Measurements from ENCODE around the gene SLC44A4. TPM values are rescaled to one million over a fixed set of nuclear protein-coding genes. Genes with fewer than 3 reads are reported as not detected.
"Not testable (repeated sequence)": the region's sequence is repeated elsewhere in the genome, so short reads cannot be mapped to it uniquely, and the experiment has no call there.

Gene SLC44A4
- polyA plus RNA-seq, 1 experiment = 0.07 TPM

DNA sequence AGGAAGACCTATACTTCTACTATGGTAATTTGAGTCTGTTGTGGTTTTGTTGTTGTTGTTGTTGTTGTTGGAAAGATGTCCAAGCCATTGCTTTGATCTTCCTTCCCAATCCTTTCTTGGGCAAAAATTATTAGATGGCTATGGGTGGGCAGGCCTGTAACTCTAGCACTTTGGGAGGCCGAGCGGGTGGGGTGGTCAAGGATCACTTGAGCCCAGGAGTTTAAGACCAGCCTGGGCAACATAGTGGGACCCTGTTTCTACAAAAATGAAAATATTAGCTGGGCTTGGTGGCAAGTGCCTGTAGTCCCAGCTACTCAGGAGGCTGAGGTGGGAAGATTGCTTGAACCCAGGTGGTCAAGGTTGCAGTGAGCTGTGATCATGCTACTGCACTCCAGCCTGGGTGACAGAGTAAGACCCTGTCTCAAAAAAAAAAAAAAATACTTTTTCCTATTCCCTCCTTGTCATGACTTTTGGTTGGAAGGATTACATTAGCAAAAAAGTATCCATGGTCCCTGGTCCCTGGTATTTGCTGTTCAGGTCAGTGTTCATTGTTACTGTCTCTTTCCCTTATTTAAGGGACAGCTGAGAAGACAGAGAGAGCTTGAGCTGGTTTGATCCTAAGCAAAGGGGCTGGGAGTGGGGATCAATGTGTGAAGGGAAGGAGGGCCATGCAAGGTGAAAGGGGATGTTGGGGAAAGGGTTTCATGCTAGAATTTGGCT is 27.9 kb downstream of the SLC44A4 start:
- Histone ChIP-seq H3K4me3 (ENCODE audit: low read depth, low read length) (no peak overlapping the region), H3K27me3 (ENCODE audit: control insufficient read depth, insufficient read depth, low read length) (no peaks in the 10 kb centered on the region), H3K36me3 (ENCODE audit: control insufficient read depth, insufficient read depth, low read length) (no peaks in the 10 kb centered on the region)
- TF ChIP-seq, protein P1, sequence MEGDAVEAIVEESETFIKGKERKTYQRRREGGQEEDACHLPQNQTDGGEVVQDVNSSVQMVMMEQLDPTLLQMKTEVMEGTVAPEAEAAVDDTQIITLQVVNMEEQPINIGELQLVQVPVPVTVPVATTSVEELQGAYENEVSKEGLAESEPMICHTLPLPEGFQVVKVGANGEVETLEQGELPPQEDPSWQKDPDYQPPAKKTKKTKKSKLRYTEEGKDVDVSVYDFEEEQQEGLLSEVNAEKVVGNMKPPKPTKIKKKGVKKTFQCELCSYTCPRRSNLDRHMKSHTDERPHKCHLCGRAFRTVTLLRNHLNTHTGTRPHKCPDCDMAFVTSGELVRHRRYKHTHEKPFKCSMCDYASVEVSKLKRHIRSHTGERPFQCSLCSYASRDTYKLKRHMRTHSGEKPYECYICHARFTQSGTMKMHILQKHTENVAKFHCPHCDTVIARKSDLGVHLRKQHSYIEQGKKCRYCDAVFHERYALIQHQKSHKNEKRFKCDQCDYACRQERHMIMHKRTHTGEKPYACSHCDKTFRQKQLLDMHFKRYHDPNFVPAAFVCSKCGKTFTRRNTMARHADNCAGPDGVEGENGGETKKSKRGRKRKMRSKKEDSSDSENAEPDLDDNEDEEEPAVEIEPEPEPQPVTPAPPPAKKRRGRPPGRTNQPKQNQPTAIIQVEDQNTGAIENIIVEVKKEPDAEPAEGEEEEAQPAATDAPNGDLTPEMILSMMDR (IDR thresholded peaks at IDR 0.05; ENCODE audit: insufficient read depth, low read depth, low read length) = no peak
- DNase-seq (ENCODE audit: low read depth) = no peak
- CTCF ChIA-PET = no interaction called here
- POLR2A ChIA-PET = no interaction called here

DNA sequence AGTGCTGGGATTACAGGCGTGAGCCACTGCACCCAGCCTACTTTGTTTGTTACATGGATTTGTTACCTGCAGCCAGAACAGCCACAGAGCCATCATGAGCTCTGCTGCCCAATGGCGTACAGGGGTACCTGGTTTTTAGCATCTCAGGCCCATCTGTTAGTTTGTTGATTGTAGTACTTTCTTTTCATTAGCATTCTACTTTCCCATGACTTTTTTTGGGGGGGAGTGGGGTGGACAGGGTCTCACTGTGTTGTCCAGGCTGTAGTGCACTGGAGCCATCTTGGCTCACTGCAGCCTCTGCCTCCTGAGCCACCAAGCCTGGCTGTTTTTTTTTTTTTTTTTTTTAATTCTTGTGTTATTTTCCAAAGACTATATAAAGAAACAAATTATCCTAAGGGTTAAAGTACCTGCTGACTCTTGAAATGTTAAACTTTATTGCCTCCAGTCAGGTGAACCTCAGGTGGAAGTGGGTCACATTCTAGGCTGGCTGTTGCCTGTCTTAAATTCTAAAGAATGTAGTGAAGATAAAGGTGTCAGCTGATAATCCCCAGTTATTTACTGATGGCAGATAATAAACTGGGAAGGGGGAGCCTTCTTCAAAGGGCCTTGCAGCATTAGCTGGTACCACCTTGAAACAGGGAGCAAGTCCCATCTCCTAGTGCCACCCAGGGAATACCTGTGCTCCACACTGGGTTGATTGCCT is 31.4 kb downstream of the SLC44A4 start:
- DNase-seq (ENCODE audit: low read depth) = no peak
- H3K36me3 ChIP-seq (ENCODE audit: control insufficient read depth, insufficient read depth, low read length) = peaks cover 2% of the 10 kb centered on the region; the same call in 1 of the 2 replicates
- TF ChIP-seq, protein P1 (IDR thresholded peaks at IDR 0.05; ENCODE audit: insufficient read depth, low read depth, low read length) = no peak
- POLR2A ChIA-PET = interaction anchor here (0.6 kb wide), 1 partner anchor 10 kb away, joined by 3 read pairs; no protein-coding TSS in a partner anchor
- CTCF ChIA-PET = interaction anchor here (0.9 kb wide), 1 partner anchor 12 kb away, joined by 3 read pairs; no protein-coding TSS in a partner anchor
- H3K27me3 ChIP-seq (ENCODE audit: control insufficient read depth, insufficient read depth, low read length) = no peaks in the 10 kb centered on the region
- no peak overlapping the region for H3K4me3 ChIP-seq (ENCODE audit: low read depth, low read length)

DNA sequence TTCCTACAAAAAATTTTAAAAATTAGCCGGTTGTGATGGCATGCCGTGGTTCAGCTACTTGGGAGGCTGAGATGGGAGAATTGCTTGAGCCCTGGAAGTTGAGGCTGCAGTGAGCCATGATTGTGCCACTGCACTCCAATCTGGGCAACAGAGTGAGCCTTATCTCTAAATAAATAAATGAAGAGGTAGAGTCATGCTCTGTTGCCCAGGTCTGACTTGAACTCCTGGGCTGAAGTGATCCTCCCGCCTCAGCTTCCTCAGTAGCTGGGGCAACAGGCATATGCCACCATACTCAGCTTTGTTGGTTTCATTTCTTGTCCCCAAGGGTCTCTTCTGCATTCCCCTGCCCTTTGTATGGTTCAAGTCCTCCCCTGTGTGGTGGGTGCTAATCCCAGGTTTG is 34.3 kb downstream of the SLC44A4 start:
- TF ChIP-seq, protein P1 (IDR thresholded peaks at IDR 0.05; ENCODE audit: insufficient read depth, low read depth, low read length) = no peak
- CTCF ChIA-PET = no interaction called here
- no peak overlapping the region for H3K4me3 ChIP-seq (ENCODE audit: low read depth, low read length)
- POLR2A ChIA-PET = interaction anchor here (0.6 kb wide), 1 partner anchor 57 kb away, joined by 19 read pairs; the partner anchor contains the start of gene ZBTB12
- H3K27me3 ChIP-seq (ENCODE audit: control insufficient read depth, insufficient read depth, low read length) = no peaks in the 10 kb centered on the region
- peaks cover 6% of the 10 kb centered on the region for H3K36me3 ChIP-seq (ENCODE audit: control insufficient read depth, insufficient read depth, low read length)
- DNase-seq (ENCODE audit: low read depth) = no peak

DNA sequence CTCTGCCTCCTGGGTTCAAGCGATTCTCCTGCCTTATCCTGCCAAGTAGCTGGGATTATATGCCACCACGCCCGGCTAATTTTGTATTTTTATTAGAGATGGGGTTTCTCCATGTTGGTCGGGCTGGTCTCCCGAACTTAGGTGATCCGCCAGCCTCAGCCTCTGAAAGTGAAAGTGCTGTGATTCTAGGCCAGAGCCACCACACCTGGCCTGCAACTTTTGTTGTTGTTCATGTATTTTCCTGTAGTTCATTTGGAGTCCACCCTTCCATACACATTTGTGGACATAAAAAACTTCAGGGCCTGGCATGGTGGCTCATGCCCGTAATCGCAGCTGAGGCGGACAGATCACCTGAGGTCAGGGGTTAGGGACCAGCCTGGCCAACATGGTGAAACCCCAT is 36.7 kb downstream of the SLC44A4 start:
- peaks cover 13% of the 10 kb centered on the region for H3K36me3 ChIP-seq (ENCODE audit: control insufficient read depth, insufficient read depth, low read length)
- no peaks in the 10 kb centered on the region for H3K27me3 ChIP-seq (ENCODE audit: control insufficient read depth, insufficient read depth, low read length)
- ChIA-PET CTCF (no interaction called here), POLR2A (no interaction called here)
- no peak for DNase-seq (ENCODE audit: low read depth)
- no peak overlapping the region for H3K4me3 ChIP-seq (ENCODE audit: low read depth, low read length)
- TF ChIP-seq, protein P1 (IDR thresholded peaks at IDR 0.05; ENCODE audit: insufficient read depth, low read depth, low read length) = no peak

DNA sequence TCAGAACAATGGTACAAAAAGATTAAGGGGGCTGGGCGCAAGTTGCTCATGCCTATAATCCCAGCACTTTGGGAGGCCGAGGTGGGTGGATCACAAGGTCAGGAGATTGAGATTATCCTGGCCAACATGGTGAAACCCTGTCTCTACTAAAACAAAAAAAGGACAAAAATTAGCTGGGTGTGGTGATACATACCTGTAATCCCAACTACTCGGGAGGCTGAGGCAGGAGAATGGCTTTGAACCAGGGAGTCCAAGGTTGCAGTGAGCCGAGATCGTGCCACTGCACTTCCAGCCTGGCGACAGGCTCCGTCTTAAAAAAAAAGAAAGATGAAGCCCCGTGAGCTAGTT is 39.0 kb downstream of the SLC44A4 start:
- H3K27me3 ChIP-seq (ENCODE audit: control insufficient read depth, insufficient read depth, low read length); DNase-seq (ENCODE audit: low read depth); H3K4me3 ChIP-seq (ENCODE audit: low read depth, low read length); POLR2A ChIA-PET: not testable (repeated sequence)
- CTCF ChIA-PET = interaction anchor here (0.6 to 0.8 kb wide), 4 partner anchors 26 to 120 kb away, joined by 3 read pairs; partner anchors contain the start of gene DDAH2
- H3K36me3 ChIP-seq (ENCODE audit: control insufficient read depth, insufficient read depth, low read length) = peaks cover 13% of the 10 kb centered on the region

All from BJ (cell line).